ENCODE data around the gene SOST.

Gene SOST

DNA sequence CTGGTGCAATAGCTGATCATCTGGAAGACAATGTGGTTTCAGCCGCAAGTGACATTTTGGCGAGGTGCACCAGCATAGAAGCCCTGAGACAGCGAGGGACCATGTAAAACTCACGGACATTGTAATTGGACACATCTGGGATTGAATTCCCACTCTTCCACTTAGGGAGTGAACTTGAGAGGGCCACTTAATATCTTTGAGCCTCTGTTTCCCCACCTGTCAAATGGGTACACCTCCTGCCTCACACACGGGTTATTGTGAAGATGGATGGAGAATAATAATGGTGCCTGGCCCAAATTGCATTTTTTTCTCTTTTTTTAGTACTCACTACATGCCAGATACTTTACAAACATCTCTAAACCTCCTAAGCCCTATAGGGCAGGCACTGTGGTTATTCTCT lies 51.4 kb downstream of the SOST start:
- DNase-seq (ENCODE audit: low read depth, low spot score), result no peak

DNA sequence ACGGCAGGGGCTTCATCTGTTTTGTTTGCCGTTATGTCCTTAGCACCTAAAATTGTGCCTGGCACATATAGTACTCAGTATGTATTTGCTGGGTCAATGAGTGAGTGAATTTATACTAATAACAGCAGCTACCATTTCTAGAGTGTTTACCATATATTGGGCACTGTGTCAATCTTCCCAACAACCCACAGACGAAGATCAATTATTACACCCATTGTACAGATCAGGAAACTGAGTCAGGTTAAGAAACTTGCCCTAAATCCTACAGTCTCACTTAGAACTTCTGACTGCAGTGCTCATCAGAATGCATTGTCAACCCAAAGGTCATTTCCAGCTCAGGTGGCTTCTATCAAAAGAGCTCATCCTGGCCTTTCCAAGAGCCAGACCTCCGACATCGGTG lies 52.4 kb downstream of the SOST start:
- DNase-seq (ENCODE audit: low read depth, low spot score), result no peak
